ENCODE results near the gene GDNF.

GDNF gene

GRCh38 chr5:37776826-37777225 lies 63.0 kb downstream of the GDNF start:
- DNase-seq, result no peak

- DNase-seq, result no peak
Observed at GRCh38 chr5:37774912-37775483, 64.8 kb downstream of the GDNF start.

- no peak for DNase-seq
Observed at GRCh38 chr5:37773809-37774208, 66.0 kb downstream of the GDNF start.

GRCh38 chr5:37772255-37772654 lies 67.6 kb downstream of the GDNF start:
- DNase-seq, result no peak

GRCh38 chr5:37771731-37772130 lies 68.1 kb downstream of the GDNF start:
- no peak for DNase-seq

- DNase-seq, result no peak
Observed at GRCh38 chr5:37771203-37771611, 68.6 kb downstream of the GDNF start.

GRCh38 chr5:37770786-37771185 lies 69.1 kb downstream of the GDNF start:
- DNase-seq, result no peak

- no peak for DNase-seq
Observed at GRCh38 chr5:37769840-37770239, 70.0 kb downstream of the GDNF start.

GRCh38 chr5:37769108-37769507 lies 70.7 kb downstream of the GDNF start:
- no peak for DNase-seq

- DNase-seq, result no peak
Observed at GRCh38 chr5:37768371-37768770, 71.5 kb downstream of the GDNF start.

GRCh38 chr5:37767961-37768360 lies 71.9 kb downstream of the GDNF start:
- no peak for DNase-seq

- DNase-seq, result no peak
Observed at GRCh38 chr5:37767251-37767650, 72.6 kb downstream of the GDNF start.
